Measurements from ENCODE around the gene FEZF2.

Gene FEZF2

GRCh38 chr3:62329971-62330370 is 43.4 kb downstream of the FEZF2 start:
- peak in 1 of 14 donors; percentile 47 for DNase-seq

GRCh38 chr3:62325896-62326295 is 47.5 kb downstream of the FEZF2 start:
- DNase-seq, result no peak

GRCh38 chr3:62323241-62323640 is 50.1 kb downstream of the FEZF2 start:
- DNase-seq, result no peak

All from C1 segment of cervical spinal cord (tissue), 14 donors.